HG02642 (cell line): ENCODE data around the gene MCTP1.

Source experiments
- ATAC-seq: cut with Tn5 transposase; IDR thresholded peaks from one replicate; pipeline ENCODE4 v1.9.1; 2021; ENCODE audit warnings: mild to moderate bottlenecking; ENCODE audit not compliant: unreplicated experiment, poor library complexity

The MCTP1 gene

DNA sequence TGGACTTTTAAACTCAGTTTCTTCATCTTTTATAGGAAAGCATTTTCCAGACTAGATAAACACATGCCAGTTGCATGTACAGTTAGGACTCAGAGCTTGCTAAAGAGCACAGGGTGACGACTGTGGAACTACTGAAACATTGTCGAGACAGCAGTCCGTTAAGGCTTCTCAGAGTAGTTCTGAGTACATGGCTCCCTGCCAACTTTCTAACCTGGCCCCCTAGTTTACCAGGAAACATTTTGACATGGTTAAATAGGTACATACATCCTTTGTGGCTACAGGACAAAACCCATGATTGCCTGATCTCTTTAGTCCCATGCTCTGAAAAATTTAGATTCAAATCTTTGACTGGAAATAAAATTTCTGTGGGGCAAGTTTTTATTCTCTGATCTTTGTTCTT is 536.7 kb downstream of the MCTP1 start:
- no peak for ATAC-seq

DNA sequence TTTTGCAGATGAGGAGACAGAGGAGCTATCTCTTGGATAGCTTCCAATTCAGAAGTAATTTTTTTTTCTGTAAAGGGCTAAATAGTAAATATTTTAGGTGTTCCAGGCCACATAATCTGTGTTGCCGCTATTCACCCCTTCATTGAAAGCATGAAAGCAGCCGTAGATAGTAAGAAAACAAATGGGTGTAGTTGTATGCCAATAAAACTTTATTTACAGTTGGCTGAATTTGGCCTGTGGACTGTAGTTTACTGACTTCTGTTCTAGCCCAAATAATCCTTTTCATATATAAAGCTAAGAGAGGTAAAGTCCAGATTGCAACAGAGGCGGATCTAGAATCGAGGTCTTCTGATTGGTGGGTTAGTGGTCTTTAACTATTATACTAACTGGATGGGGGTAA is 537.5 kb downstream of the MCTP1 start:
- ATAC-seq = no peak

- ATAC-seq = peak; percentile 38
Observed at GRCh38 chr5:94746731-94747124, 538.2 kb downstream of the MCTP1 start.

DNA sequence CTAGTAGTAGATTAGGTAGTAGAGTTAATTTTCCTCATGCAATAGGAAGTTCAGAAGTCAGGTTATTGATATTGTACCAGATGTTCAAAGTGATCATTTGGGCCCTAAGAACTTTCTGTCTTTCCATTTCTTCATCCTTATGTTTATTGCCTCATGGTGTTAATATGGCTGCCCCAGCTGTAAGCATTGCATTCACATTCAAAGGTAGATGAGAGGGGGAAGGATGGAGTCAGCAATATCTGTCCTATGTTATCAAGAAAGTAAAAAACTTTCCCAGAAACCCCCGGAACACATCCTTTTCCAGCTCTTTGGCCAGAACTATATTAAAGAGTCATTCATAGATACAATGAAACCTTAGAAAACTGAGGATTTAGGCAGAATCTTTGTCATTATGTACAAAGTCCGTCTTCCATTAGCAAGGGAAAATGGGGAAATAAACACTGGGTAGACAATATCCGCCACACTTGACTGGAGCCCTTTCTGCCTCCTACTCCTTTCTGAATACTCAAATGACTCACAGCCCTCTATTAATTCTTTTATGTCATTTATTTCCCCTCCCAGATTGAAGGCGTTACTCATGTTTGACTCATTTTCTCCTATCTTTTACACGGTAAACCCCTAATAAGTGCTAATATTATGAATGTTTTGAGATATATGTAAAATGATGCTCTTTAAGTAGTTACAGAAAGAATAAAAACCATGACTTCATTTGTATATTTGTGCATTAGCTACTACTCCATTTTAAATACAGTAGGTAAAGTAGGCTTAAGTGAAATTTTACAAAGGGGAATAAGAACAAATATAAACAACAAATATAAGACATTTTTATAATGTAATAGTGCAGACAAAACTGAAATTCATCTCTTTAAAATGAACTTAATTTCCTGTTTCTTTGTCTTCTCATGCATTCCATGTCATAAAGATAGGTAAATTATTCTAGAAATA is 538.8 kb downstream of the MCTP1 start:
- peak; percentile 78 for ATAC-seq

DNA sequence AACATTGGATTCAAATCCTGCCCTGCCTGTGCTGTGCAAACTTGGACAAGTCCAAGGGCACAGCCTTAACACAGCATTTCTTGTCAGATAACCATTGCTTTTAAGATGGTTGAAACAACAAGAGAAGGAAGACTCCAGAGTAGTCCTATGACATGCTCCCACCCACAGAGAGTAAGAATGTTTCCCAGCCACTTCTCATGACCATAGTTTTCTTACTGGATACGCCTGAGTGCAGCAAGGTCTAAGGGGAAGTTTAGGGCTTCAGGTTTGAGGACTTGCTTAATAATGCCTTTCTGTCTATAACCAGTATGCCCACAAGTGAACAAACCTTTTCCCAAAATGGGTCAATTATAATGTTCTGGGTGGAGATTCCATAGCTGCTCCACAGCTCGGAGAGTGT is 540.0 kb downstream of the MCTP1 start:
- ATAC-seq = peak; percentile 42

DNA sequence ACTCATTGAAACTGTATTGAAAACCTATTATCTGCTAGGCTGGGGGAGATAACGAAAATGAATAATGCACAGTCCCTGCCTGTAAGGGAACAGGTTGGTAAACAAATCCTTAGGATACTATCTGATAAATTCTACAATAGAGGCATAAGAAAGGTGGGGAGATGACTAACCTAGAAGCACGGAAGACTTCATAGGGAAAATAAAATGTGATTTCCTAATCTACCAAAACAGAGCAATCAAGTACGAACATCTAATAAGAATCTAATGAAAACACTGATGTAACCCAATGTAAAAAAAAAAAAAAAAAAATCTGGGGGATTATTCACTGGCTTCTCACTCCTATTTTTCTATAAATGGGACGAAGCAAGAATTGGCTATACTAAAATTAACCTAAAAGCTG is 542.0 kb downstream of the MCTP1 start:
- ATAC-seq = no peak

DNA sequence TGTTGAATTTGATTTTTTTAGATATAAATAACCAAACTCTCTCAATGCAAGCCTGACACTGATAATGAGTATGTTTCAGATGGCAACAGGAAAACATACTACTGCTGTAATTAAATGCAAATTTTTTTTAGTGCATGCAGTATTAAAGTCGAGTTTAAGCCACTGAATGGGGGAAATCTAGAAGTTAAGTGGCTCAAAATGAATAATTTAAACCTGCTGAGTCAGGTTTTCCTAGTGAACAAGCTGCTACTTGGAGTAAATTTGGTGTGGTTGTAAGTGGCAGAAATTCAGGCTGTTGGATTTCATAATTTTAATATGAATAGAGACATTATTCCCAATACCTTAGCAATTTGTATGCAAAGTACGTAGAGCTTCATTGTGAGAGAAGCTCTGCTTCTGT is 544.6 kb downstream of the MCTP1 start:
- ATAC-seq = no peak

GRCh38 chr5:94736498-94736897 is 548.4 kb downstream of the MCTP1 start:
- ATAC-seq = no peak

GRCh38 chr5:94731471-94731870 is 553.4 kb downstream of the MCTP1 start:
- no peak for ATAC-seq

DNA sequence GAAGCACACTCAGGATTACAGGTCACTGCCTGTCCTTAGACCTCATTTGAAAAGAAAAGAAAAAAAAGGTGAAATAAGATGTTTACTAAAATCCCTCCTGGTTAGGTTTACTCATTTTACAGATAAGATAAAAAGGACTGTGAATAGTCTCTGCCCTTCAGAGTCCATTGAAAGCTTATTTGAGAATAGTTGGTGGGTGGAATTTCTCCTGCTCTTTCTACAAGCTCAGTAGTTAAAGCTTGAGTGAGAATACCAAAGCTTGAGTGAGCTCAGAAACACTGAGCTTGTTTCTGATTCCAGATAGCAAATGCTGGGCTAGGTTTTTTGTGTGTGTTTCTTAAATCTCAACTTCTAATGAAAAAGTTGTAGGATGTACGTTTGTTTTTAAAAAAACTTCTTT is 559.8 kb downstream of the MCTP1 start:
- ATAC-seq = no peak

- ATAC-seq = no peak
Observed at GRCh38 chr5:94715768-94716167, 569.1 kb downstream of the MCTP1 start.

DNA sequence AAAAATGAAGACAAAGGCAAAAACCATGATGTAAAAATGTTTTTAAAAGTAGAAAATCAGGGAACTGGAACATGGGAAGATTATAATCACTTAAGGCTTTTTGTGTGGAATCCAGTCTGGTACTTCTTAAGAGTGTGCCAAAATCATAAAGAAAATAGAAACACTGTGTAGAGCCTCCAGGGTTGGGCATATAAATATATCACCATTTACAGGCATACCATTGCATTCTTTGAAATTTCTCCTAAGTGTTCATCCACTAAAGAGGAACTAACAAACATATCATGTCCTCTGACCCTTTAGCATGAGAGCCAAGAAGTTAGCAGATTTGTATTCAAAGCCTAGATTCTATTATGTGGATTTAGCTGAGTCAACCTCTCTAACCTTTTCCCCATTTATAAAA is 573.1 kb downstream of the MCTP1 start:
- no peak for ATAC-seq

DNA sequence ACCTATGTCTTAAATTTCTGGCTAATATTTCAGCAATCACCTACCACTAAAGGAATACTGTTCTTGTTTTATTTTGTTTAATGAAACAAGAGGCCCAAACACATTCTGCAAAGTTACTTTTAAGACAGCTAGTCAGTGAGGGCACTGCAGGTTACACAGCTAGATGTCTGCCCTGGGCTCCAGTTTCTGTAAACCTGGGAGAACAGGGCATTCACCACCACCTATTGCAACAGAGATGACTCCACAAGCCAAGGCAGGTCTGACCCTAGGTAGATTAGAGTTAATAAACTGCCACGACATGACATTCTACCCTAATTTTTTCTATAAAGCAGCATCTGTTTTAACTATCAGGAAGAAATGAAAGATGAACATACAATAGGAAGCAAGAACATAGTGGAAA is 575.6 kb downstream of the MCTP1 start:
- ATAC-seq = no peak

DNA sequence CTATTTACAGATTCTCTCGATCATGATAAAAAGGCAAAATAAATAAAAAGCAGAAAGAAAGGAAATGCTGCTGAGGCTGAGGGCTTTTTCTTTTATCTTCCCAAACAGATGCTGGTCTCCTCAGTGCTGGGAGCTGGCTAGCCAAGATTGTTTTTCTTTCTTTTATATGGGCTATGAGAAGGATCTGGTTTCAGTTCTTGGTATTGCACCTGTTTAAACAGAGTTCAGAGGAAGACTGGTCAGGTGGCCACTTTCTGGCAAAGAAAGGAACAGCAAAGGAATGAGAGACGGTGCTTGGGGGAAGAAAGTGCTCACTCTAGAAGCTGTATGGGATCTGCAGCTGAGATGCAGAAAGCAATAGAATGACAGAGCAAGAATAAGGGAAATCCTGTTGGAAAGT is 577.5 kb downstream of the MCTP1 start:
- ATAC-seq = no peak

- no peak for ATAC-seq
Observed at GRCh38 chr5:94705427-94705826, 579.5 kb downstream of the MCTP1 start.

DNA sequence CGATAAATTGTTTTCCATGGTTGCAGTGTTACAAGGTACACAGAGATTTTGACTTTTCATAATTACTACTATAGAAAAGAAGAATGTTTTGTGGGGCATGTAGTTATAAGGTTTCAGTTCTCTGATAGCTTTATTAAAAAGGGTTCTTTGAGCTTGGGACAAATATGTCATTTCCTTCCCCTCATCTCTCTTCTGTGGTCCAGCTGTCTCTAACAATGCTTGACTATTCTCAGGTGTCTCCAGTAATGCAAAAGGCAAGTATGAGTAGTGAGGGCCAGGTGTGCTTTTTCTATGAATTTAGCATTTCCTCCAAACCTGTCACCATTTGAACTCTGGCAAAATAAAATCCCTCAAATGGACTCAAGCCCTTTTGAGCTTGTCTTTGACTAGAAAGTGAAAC is 582.2 kb downstream of the MCTP1 start:
- ATAC-seq = peak; percentile 69

GRCh38 chr5:94700592-94700991 is 584.3 kb downstream of the MCTP1 start:
- ATAC-seq = peak; percentile 82

GRCh38 chr5:94699562-94699961 is 585.3 kb downstream of the MCTP1 start:
- no peak for ATAC-seq

- ATAC-seq = no peak
Observed at GRCh38 chr5:94698197-94698596, 586.7 kb downstream of the MCTP1 start.

GRCh38 chr5:94694671-94695070 is 590.2 kb downstream of the MCTP1 start:
- no peak for ATAC-seq

DNA sequence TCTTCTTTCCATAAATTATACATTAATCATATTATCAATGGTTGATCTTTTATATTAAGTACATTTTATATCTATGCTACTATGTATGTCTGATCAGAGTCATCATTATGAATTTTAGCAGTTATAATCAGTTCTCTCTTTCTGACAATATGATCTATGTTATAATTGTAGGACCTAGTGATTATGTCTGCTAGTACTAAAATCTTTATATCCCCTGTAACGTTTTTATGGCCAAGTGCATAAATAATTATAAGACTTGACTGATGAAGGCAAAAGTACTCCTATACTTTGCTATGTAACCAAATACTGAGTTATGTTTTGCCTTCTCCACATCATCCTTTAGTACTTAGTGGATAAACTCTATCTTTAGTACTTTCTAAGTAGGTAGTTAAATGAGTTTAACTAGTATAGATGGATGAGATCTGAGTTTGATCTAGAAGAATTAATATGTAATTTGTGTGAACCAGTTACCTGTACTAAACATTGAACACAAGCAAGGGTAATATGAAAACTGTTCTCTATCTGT is 591.0 kb downstream of the MCTP1 start:
- no peak for ATAC-seq
